H9 (cell line): ENCODE results near the gene BIRC6. TPM values are rescaled to one million over a fixed set of nuclear protein-coding genes. Genes with fewer than 3 reads are reported as not detected.

Experiments used
- DNase-seq: peaks from one replicate; pipeline ENCODE4 v3.0.0-alpha.2; 2017
- H2AFZ ChIP-seq: one replicate; pipeline ENCODE4 v1.6.1; 2013; ENCODE audit warnings: mild to moderate bottlenecking, low read length, control low read depth, moderate library complexity
- H2AK5ac ChIP-seq: 2 replicates; pipeline ENCODE4 v1.6.1; 2013; ENCODE audit warnings: low read length, control low read depth, mixed read lengths; ENCODE audit not compliant: insufficient read length
- H2BK120ac ChIP-seq: one replicate; pipeline ENCODE4 v1.6.1; 2013; ENCODE audit warnings: low read depth, mild to moderate bottlenecking, low read length, control low read depth, inconsistent platforms; ENCODE audit not compliant: poor library complexity, severe bottlenecking
- H2BK12ac ChIP-seq: 2 replicates; pipeline ENCODE4 v1.6.1; 2013; ENCODE audit warnings: low read length, control low read depth, mixed read lengths, low read depth; ENCODE audit not compliant: insufficient read length
- H2BK15ac ChIP-seq: 2 replicates; pipeline ENCODE4 v1.6.1; 2013; ENCODE audit warnings: low read depth, low read length, control low read depth
- H2BK20ac ChIP-seq: one replicate; pipeline ENCODE4 v1.6.1; 2013; ENCODE audit warnings: low read depth, mild to moderate bottlenecking, low read length, control low read depth, inconsistent platforms; ENCODE audit not compliant: poor library complexity, severe bottlenecking
- H2BK5ac ChIP-seq: 2 replicates; pipeline ENCODE4 v1.6.1; 2013; ENCODE audit warnings: low read length, control low read depth, mixed read lengths; ENCODE audit not compliant: insufficient read length
- H3K14ac ChIP-seq: 2 replicates; pipeline ENCODE4 v1.6.1; 2013; ENCODE audit warnings: low read length, control low read depth; ENCODE audit not compliant: insufficient read depth
- H3K18ac ChIP-seq: 2 replicates; pipeline ENCODE4 v1.6.1; 2013; ENCODE audit warnings: low read depth, mild to moderate bottlenecking, mixed read lengths, low read length, control low read depth; ENCODE audit not compliant: insufficient read length
- H3K23ac ChIP-seq: 2 replicates; pipeline ENCODE4 v1.6.1; 2013; ENCODE audit warnings: low read length, control low read depth, mixed read lengths, low read depth; ENCODE audit not compliant: insufficient read length
- H3K23me2 ChIP-seq: 2 replicates; pipeline ENCODE4 v1.6.1; 2013; ENCODE audit warnings: low read depth, mild to moderate bottlenecking, mixed read lengths, low read length, control low read depth; ENCODE audit not compliant: insufficient read length, poor library complexity, severe bottlenecking
- H3K27ac ChIP-seq: 2 replicates; pipeline ENCODE4 v1.5.1; 2013; ENCODE audit warnings: low read length, control low read depth, mixed read lengths, low read depth; ENCODE audit not compliant: insufficient read length
- H3K27me3 ChIP-seq: 2 replicates; pipeline ENCODE4 v1.6.1; 2013; ENCODE audit warnings: low read length, control low read depth, inconsistent platforms; ENCODE audit not compliant: insufficient read depth
- H3K4ac ChIP-seq: 2 replicates; pipeline ENCODE4 v1.6.1; 2013; ENCODE audit warnings: low read depth, mild to moderate bottlenecking, control low read depth, inconsistent platforms, low read length, moderate library complexity
- H3K4me1 ChIP-seq: 2 replicates; pipeline ENCODE4 v1.6.1; 2013; ENCODE audit warnings: low read length, control low read depth, inconsistent platforms; ENCODE audit not compliant: insufficient read depth
- H3K4me2 ChIP-seq: 2 replicates; pipeline ENCODE4 v1.6.1; 2013; ENCODE audit warnings: low read length, control low read depth, mixed read lengths; ENCODE audit not compliant: insufficient read length, insufficient read depth
- H3K56ac ChIP-seq: 2 replicates; pipeline ENCODE4 v1.6.1; 2013; ENCODE audit warnings: low read depth, mild to moderate bottlenecking, mixed read lengths, low read length, control low read depth; ENCODE audit not compliant: insufficient read length
- H3K79me1 ChIP-seq: 2 replicates; pipeline ENCODE4 v1.6.1; 2013; ENCODE audit warnings: low read depth, mild to moderate bottlenecking, moderate library complexity, low read length, control low read depth, inconsistent platforms; ENCODE audit not compliant: insufficient read depth, poor library complexity, severe bottlenecking
- H3K79me2 ChIP-seq: 2 replicates; pipeline ENCODE4 v1.6.1; 2013; ENCODE audit warnings: low read length, control low read depth, inconsistent platforms; ENCODE audit not compliant: insufficient read depth
- H3K9ac ChIP-seq: 2 replicates; pipeline ENCODE4 v1.6.1; 2013; ENCODE audit warnings: low read length, control low read depth, mixed read lengths; ENCODE audit not compliant: insufficient read length; ENCODE audit errors: extremely low read depth
- H3K9me3 ChIP-seq: one replicate; pipeline ENCODE4 v1.6.1; 2013; ENCODE audit warnings: low read depth, low read length, inconsistent platforms; ENCODE audit not compliant: control insufficient read depth
- H3T11ph ChIP-seq: one replicate; pipeline ENCODE4 v1.6.1; 2013; ENCODE audit warnings: mild to moderate bottlenecking, low read length, control low read depth, inconsistent platforms
- H4K20me1 ChIP-seq: one replicate; pipeline ENCODE4 v1.6.1; 2013; ENCODE audit not compliant: control insufficient read depth, insufficient read length, insufficient read depth
- H4K5ac ChIP-seq: 2 replicates; pipeline ENCODE4 v1.6.1; 2013; ENCODE audit warnings: low read depth, mild to moderate bottlenecking, mixed read lengths, low read length, control low read depth; ENCODE audit not compliant: insufficient read length
- H4K8ac ChIP-seq: replicated peaks from 2 replicates; pipeline ENCODE4 v1.6.1; 2013; ENCODE audit warnings: low read length, control low read depth, mixed read lengths, low read depth; ENCODE audit not compliant: insufficient read length
- H4K91ac ChIP-seq: 2 replicates; pipeline ENCODE4 v1.6.1; 2013; ENCODE audit warnings: low read depth, mild to moderate bottlenecking, moderate library complexity, mixed read lengths, low read length, control low read depth; ENCODE audit not compliant: insufficient read length
- H3K27ac Mint-ChIP-seq, 3 experiments: 2 replicates in 2 of 3; 3 replicates in 1 of 3; pipeline ENCODE4 v1.8.0; 2020 to 2021; ENCODE audit warnings: mixed read lengths in 3 of 3, mild to moderate bottlenecking in 1 of 3, moderate library complexity in 1 of 3
- H3K27me3 Mint-ChIP-seq: 2 replicates; pipeline ENCODE4 v1.8.0; 2021; ENCODE audit warnings: low read depth, mild to moderate bottlenecking, moderate library complexity, mixed read lengths
- H3K36me3 Mint-ChIP-seq, 3 experiments: 2 replicates in 2 of 3; 3 replicates in 1 of 3; pipeline ENCODE4 v1.8.0; 2020 to 2021; ENCODE audit warnings: low read depth in 3 of 3, mixed read lengths in 3 of 3; ENCODE audit not compliant: insufficient read depth in 1 of 3
- H3K4me1 Mint-ChIP-seq, 2 experiments: 2 replicates each; pipeline ENCODE4 v1.8.0; 2020; ENCODE audit warnings: mixed read lengths in 2 of 2
- H3K4me3 Mint-ChIP-seq, 2 experiments: 2 replicates in 1 of 2; 3 replicates in 1 of 2; pipeline ENCODE4 v1.8.0; 2020 to 2021; ENCODE audit warnings: mild to moderate bottlenecking in 2 of 2, mixed read lengths in 2 of 2, moderate library complexity in 1 of 2
- H3K9me3 Mint-ChIP-seq, 2 experiments: 2 replicates in 1 of 2; 3 replicates in 1 of 2; pipeline ENCODE4 v1.8.0; 2020; ENCODE audit warnings: mild to moderate bottlenecking in 2 of 2, mixed read lengths in 2 of 2, moderate library complexity in 1 of 2
- CTCF ChIP-seq: fragments of 200-600 bp; sonication (generic); conservative IDR thresholded peaks from 3 replicates; pipeline ENCODE4 v1.8.0; 2021; ENCODE audit warnings: antibody characterized with exemption, mild to moderate bottlenecking
- WGBS: extraction: QIAGEN DNeasy Blood & Tissue Kit; methylation state at CpG from one replicate; pipeline ENCODE4 v1.1.7; 2013; ENCODE audit warnings: missing lambda C conversion rate, low lambda C conversion rate, mixed read lengths; ENCODE audit not compliant: insufficient read length; ENCODE audit errors: extremely low coverage; 5-methylcytosine and 5-hydroxymethylcytosine counted together
- total RNA-seq: library from RNA; stranded (reverse); gene quantifications from 2 replicates; pipeline ENCODE4 v1.2.1, GENCODE V29; 2021

BIRC6 gene
- total RNA-seq, 1 experiment from 2014 or later: 78.8 TPM

- H3K4me1 Mint-ChIP-seq: no peaks in the 10 kb centered on the region
- no peak overlapping the region for H3K4me3 Mint-ChIP-seq
Observed at GRCh38 chr2:32484937-32485336, 128.1 kb downstream of the BIRC6 start.

More at GRCh38 chr2:32484937-32485336, 128.1 kb downstream of the BIRC6 start:
- no peak overlapping the region for H3K4ac ChIP-seq
- H3K27ac ChIP-seq: no peak overlapping the region
- H4K8ac ChIP-seq: no peak overlapping the region
- no peaks in the 10 kb centered on the region for H3K9me3 ChIP-seq
- H3T11ph ChIP-seq: no peak overlapping the region
- H4K20me1 ChIP-seq: no peaks in the 10 kb centered on the region
- no peak overlapping the region for H3K14ac ChIP-seq
- no peaks in the 10 kb centered on the region for H3K4me1 ChIP-seq
- Mint-ChIP-seq H3K27me3 (no peaks in the 10 kb centered on the region), H3K27ac (0 out of 7 replicates have a peak overlapping the region, but pooled peaks of 1 of the 3 experiments have one; percentile 22), H3K9me3 (no peaks in the 10 kb centered on the region), H3K36me3 (peaks cover 14 to 69% (median 42%) of the 10 kb centered on the region in 3 experiments; a peak in 6 of 7 replicates)
- no peak overlapping the region for H3K56ac ChIP-seq
- no peak overlapping the region for H2BK20ac ChIP-seq
- no peak overlapping the region for H2AFZ ChIP-seq
- no peak overlapping the region for H4K5ac ChIP-seq
- H3K27me3 ChIP-seq: no peaks in the 10 kb centered on the region
- H2BK120ac ChIP-seq: no peak overlapping the region
- H3K23ac ChIP-seq: no peak overlapping the region
- H3K4me2 ChIP-seq: no peak overlapping the region
- no peak overlapping the region for H2BK15ac ChIP-seq
- no peak overlapping the region for H2BK12ac ChIP-seq
- no peak overlapping the region for H3K18ac ChIP-seq
- no peak for TF ChIP-seq CTCF
- no peak overlapping the region for H2AK5ac ChIP-seq
- H3K79me2 ChIP-seq: no peaks in the 10 kb centered on the region
- no peak overlapping the region for H3K9ac ChIP-seq
- H3K79me1 ChIP-seq: no peaks in the 10 kb centered on the region
- no peak overlapping the region for H2BK5ac ChIP-seq
- DNase-seq: no peak
- no peak overlapping the region for H4K91ac ChIP-seq
- no CpG with 5 or more reads among the region's 4 CpGs for WGBS
- H3K23me2 ChIP-seq: no peaks in the 10 kb centered on the region
